H9 (cell line): ENCODE data around the gene PEX14. TPM values are rescaled to one million over a fixed set of nuclear protein-coding genes. Genes with fewer than 3 reads are reported as not detected.

Experiments
- DNase-seq: peaks from one replicate; pipeline ENCODE4 v3.0.0-alpha.2; 2017
- H2AFZ ChIP-seq: one replicate; pipeline ENCODE4 v1.6.1; 2013; ENCODE audit warnings: mild to moderate bottlenecking, low read length, control low read depth, moderate library complexity
- H2AK5ac ChIP-seq: 2 replicates; pipeline ENCODE4 v1.6.1; 2013; ENCODE audit warnings: low read length, control low read depth, mixed read lengths; ENCODE audit not compliant: insufficient read length
- H2BK120ac ChIP-seq: one replicate; pipeline ENCODE4 v1.6.1; 2013; ENCODE audit warnings: low read depth, mild to moderate bottlenecking, low read length, control low read depth, inconsistent platforms; ENCODE audit not compliant: poor library complexity, severe bottlenecking
- H2BK12ac ChIP-seq: 2 replicates; pipeline ENCODE4 v1.6.1; 2013; ENCODE audit warnings: low read length, control low read depth, mixed read lengths, low read depth; ENCODE audit not compliant: insufficient read length
- H2BK15ac ChIP-seq: 2 replicates; pipeline ENCODE4 v1.6.1; 2013; ENCODE audit warnings: low read depth, low read length, control low read depth
- H2BK20ac ChIP-seq: one replicate; pipeline ENCODE4 v1.6.1; 2013; ENCODE audit warnings: low read depth, mild to moderate bottlenecking, low read length, control low read depth, inconsistent platforms; ENCODE audit not compliant: poor library complexity, severe bottlenecking
- H2BK5ac ChIP-seq: 2 replicates; pipeline ENCODE4 v1.6.1; 2013; ENCODE audit warnings: low read length, control low read depth, mixed read lengths; ENCODE audit not compliant: insufficient read length
- H3K14ac ChIP-seq: 2 replicates; pipeline ENCODE4 v1.6.1; 2013; ENCODE audit warnings: low read length, control low read depth; ENCODE audit not compliant: insufficient read depth
- H3K18ac ChIP-seq: 2 replicates; pipeline ENCODE4 v1.6.1; 2013; ENCODE audit warnings: low read depth, mild to moderate bottlenecking, mixed read lengths, low read length, control low read depth; ENCODE audit not compliant: insufficient read length
- H3K23ac ChIP-seq: 2 replicates; pipeline ENCODE4 v1.6.1; 2013; ENCODE audit warnings: low read length, control low read depth, mixed read lengths, low read depth; ENCODE audit not compliant: insufficient read length
- H3K23me2 ChIP-seq: 2 replicates; pipeline ENCODE4 v1.6.1; 2013; ENCODE audit warnings: low read depth, mild to moderate bottlenecking, mixed read lengths, low read length, control low read depth; ENCODE audit not compliant: insufficient read length, poor library complexity, severe bottlenecking
- H3K27ac ChIP-seq: 2 replicates; pipeline ENCODE4 v1.5.1; 2013; ENCODE audit warnings: low read length, control low read depth, mixed read lengths, low read depth; ENCODE audit not compliant: insufficient read length
- H3K27me3 ChIP-seq: 2 replicates; pipeline ENCODE4 v1.6.1; 2013; ENCODE audit warnings: low read length, control low read depth, inconsistent platforms; ENCODE audit not compliant: insufficient read depth
- H3K4ac ChIP-seq: 2 replicates; pipeline ENCODE4 v1.6.1; 2013; ENCODE audit warnings: low read depth, mild to moderate bottlenecking, control low read depth, inconsistent platforms, low read length, moderate library complexity
- H3K4me1 ChIP-seq: 2 replicates; pipeline ENCODE4 v1.6.1; 2013; ENCODE audit warnings: low read length, control low read depth, inconsistent platforms; ENCODE audit not compliant: insufficient read depth
- H3K4me2 ChIP-seq: 2 replicates; pipeline ENCODE4 v1.6.1; 2013; ENCODE audit warnings: low read length, control low read depth, mixed read lengths; ENCODE audit not compliant: insufficient read length, insufficient read depth
- H3K56ac ChIP-seq: 2 replicates; pipeline ENCODE4 v1.6.1; 2013; ENCODE audit warnings: low read depth, mild to moderate bottlenecking, mixed read lengths, low read length, control low read depth; ENCODE audit not compliant: insufficient read length
- H3K79me1 ChIP-seq: 2 replicates; pipeline ENCODE4 v1.6.1; 2013; ENCODE audit warnings: low read depth, mild to moderate bottlenecking, moderate library complexity, low read length, control low read depth, inconsistent platforms; ENCODE audit not compliant: insufficient read depth, poor library complexity, severe bottlenecking
- H3K79me2 ChIP-seq: 2 replicates; pipeline ENCODE4 v1.6.1; 2013; ENCODE audit warnings: low read length, control low read depth, inconsistent platforms; ENCODE audit not compliant: insufficient read depth
- H3K9ac ChIP-seq: 2 replicates; pipeline ENCODE4 v1.6.1; 2013; ENCODE audit warnings: low read length, control low read depth, mixed read lengths; ENCODE audit not compliant: insufficient read length; ENCODE audit errors: extremely low read depth
- H3K9me3 ChIP-seq: one replicate; pipeline ENCODE4 v1.6.1; 2013; ENCODE audit warnings: low read depth, low read length, inconsistent platforms; ENCODE audit not compliant: control insufficient read depth
- H3T11ph ChIP-seq: one replicate; pipeline ENCODE4 v1.6.1; 2013; ENCODE audit warnings: mild to moderate bottlenecking, low read length, control low read depth, inconsistent platforms
- H4K20me1 ChIP-seq: one replicate; pipeline ENCODE4 v1.6.1; 2013; ENCODE audit not compliant: control insufficient read depth, insufficient read length, insufficient read depth
- H4K5ac ChIP-seq: 2 replicates; pipeline ENCODE4 v1.6.1; 2013; ENCODE audit warnings: low read depth, mild to moderate bottlenecking, mixed read lengths, low read length, control low read depth; ENCODE audit not compliant: insufficient read length
- H4K8ac ChIP-seq: replicated peaks from 2 replicates; pipeline ENCODE4 v1.6.1; 2013; ENCODE audit warnings: low read length, control low read depth, mixed read lengths, low read depth; ENCODE audit not compliant: insufficient read length
- H4K91ac ChIP-seq: 2 replicates; pipeline ENCODE4 v1.6.1; 2013; ENCODE audit warnings: low read depth, mild to moderate bottlenecking, moderate library complexity, mixed read lengths, low read length, control low read depth; ENCODE audit not compliant: insufficient read length
- H3K27ac Mint-ChIP-seq, 3 experiments: 2 replicates in 2 of 3; 3 replicates in 1 of 3; pipeline ENCODE4 v1.8.0; 2020 to 2021; ENCODE audit warnings: mixed read lengths in 3 of 3, mild to moderate bottlenecking in 1 of 3, moderate library complexity in 1 of 3
- H3K27me3 Mint-ChIP-seq: 2 replicates; pipeline ENCODE4 v1.8.0; 2021; ENCODE audit warnings: low read depth, mild to moderate bottlenecking, moderate library complexity, mixed read lengths
- H3K36me3 Mint-ChIP-seq, 3 experiments: 2 replicates in 2 of 3; 3 replicates in 1 of 3; pipeline ENCODE4 v1.8.0; 2020 to 2021; ENCODE audit warnings: low read depth in 3 of 3, mixed read lengths in 3 of 3; ENCODE audit not compliant: insufficient read depth in 1 of 3
- H3K4me1 Mint-ChIP-seq, 2 experiments: 2 replicates each; pipeline ENCODE4 v1.8.0; 2020; ENCODE audit warnings: mixed read lengths in 2 of 2
- H3K4me3 Mint-ChIP-seq, 2 experiments: 2 replicates in 1 of 2; 3 replicates in 1 of 2; pipeline ENCODE4 v1.8.0; 2020 to 2021; ENCODE audit warnings: mild to moderate bottlenecking in 2 of 2, mixed read lengths in 2 of 2, moderate library complexity in 1 of 2
- H3K9me3 Mint-ChIP-seq, 2 experiments: 2 replicates in 1 of 2; 3 replicates in 1 of 2; pipeline ENCODE4 v1.8.0; 2020; ENCODE audit warnings: mild to moderate bottlenecking in 2 of 2, mixed read lengths in 2 of 2, moderate library complexity in 1 of 2
- CTCF ChIP-seq: fragments of 200-600 bp; sonication (generic); conservative IDR thresholded peaks from 3 replicates; pipeline ENCODE4 v1.8.0; 2021; ENCODE audit warnings: antibody characterized with exemption, mild to moderate bottlenecking
- WGBS: extraction: QIAGEN DNeasy Blood & Tissue Kit; methylation state at CpG from one replicate; pipeline ENCODE4 v1.1.7; 2013; ENCODE audit warnings: missing lambda C conversion rate, low lambda C conversion rate, mixed read lengths; ENCODE audit not compliant: insufficient read length; ENCODE audit errors: extremely low coverage; 5-methylcytosine and 5-hydroxymethylcytosine counted together
- total RNA-seq: library from RNA; stranded (reverse); gene quantifications from 2 replicates; pipeline ENCODE4 v1.2.1, GENCODE V29; 2021

Gene PEX14
- total RNA-seq, 1 experiment from 2014 or later = 23.9 TPM

- Histone ChIP-seq H3K4ac (no peak overlapping the region), H3K27me3 (no peaks in the 10 kb centered on the region), H2BK12ac (no peak overlapping the region), H3K56ac (no peak overlapping the region), H3K18ac (no peak overlapping the region), H3K23ac (no peak overlapping the region), H3K4me1 (no peaks in the 10 kb centered on the region), H3K79me2 (0 out of 2 replicates have a peak, but pooled peaks cover 1% of the 10 kb centered on the region), H2BK15ac (no peak overlapping the region), H4K8ac (no peak overlapping the region), H3K9ac (no peak overlapping the region), H3K27ac (no peak overlapping the region), H3K23me2 (no peaks in the 10 kb centered on the region), H3T11ph (no peak overlapping the region), H2AFZ (no peak overlapping the region), H4K20me1 (no peaks in the 10 kb centered on the region), H3K79me1 (no peaks in the 10 kb centered on the region), H2BK20ac (no peak overlapping the region), H4K91ac (no peak overlapping the region), H4K5ac (no peak overlapping the region), H3K4me2 (no peak overlapping the region), H2AK5ac (no peak overlapping the region), H3K14ac (no peak overlapping the region), H3K9me3 (no peaks in the 10 kb centered on the region), H2BK120ac (no peak overlapping the region), H2BK5ac (no peak overlapping the region)
- WGBS = no CpG with 5 or more reads among the region's 1 CpG
- Mint-ChIP-seq H3K4me3 (no peak overlapping the region), H3K27ac (peak overlapping the region in 1 of 3 experiments; percentile 57; a peak in 2 of 7 replicates), H3K36me3 (peaks cover 0 to 13% (median 4%) of the 10 kb centered on the region in 3 experiments; a peak in 4 of 7 replicates), H3K27me3 (no peaks in the 10 kb centered on the region), H3K4me1 (peaks cover 10 to 14% of the 10 kb centered on the region in 2 experiments), H3K9me3 (no peaks in the 10 kb centered on the region)
- no peak for TF ChIP-seq CTCF
- DNase-seq = no peak
These were observed 72.1 kb downstream of the PEX14 start for GRCh38 chr1:10546896-10547295.
